Parathyroid adenoma (tissue), 2 donors: ENCODE data around the gene F3.

Source experiments
- H2AFZ ChIP-seq: fragments of 300-600 bp; sonication (generic); one replicate; pipeline ENCODE4 v1.7.0; 2017; ENCODE audit warnings: antibody characterized with exemption, mild to moderate bottlenecking
- H3K27ac ChIP-seq: fragments of 300-600 bp; sonication (generic); one replicate; pipeline ENCODE4 v1.7.0; 2017
- H3K27me3 ChIP-seq: fragments of 300-600 bp; sonication (generic); one replicate; pipeline ENCODE4 v1.7.0; 2017; ENCODE audit warnings: low read length; ENCODE audit not compliant: control insufficient read depth, insufficient read depth
- H3K36me3 ChIP-seq: fragments of 300-600 bp; sonication (generic); one replicate; pipeline ENCODE4 v1.7.0; 2017; ENCODE audit warnings: low read length; ENCODE audit not compliant: control insufficient read depth, insufficient read depth
- H3K4me1 ChIP-seq: fragments of 300-600 bp; sonication (generic); one replicate; pipeline ENCODE4 v1.7.0; 2017; ENCODE audit warnings: control low read depth
- H3K4me2 ChIP-seq: fragments of 300-600 bp; sonication (generic); one replicate; pipeline ENCODE4 v1.7.0; 2017; ENCODE audit warnings: low read length
- H3K4me3 ChIP-seq: fragments of 300-600 bp; sonication (generic); one replicate; pipeline ENCODE4 v1.7.0; 2017; ENCODE audit warnings: low read depth, low read length
- H3K79me2 ChIP-seq: fragments of 300-600 bp; sonication (generic); one replicate; pipeline ENCODE4 v1.7.0; 2017; ENCODE audit warnings: control low read depth
- H3K9ac ChIP-seq: fragments of 300-600 bp; sonication (generic); one replicate; pipeline ENCODE4 v1.7.0; 2017; ENCODE audit warnings: mild to moderate bottlenecking
- H3K9me3 ChIP-seq: fragments of 300-600 bp; sonication (generic); one replicate; pipeline ENCODE4 v1.7.0; 2017; ENCODE audit warnings: low read length; ENCODE audit not compliant: control insufficient read depth
- CTCF ChIP-seq: fragments of 300-600 bp; sonication (generic); IDR thresholded peaks from one replicate; pipeline ENCODE4 v1.7.0; 2017; ENCODE audit warnings: antibody characterized with exemption, mild to moderate bottlenecking
- donor health status: primary hyperparathyroidism.

F3 gene

GRCh38 chr1:94481473-94481933, 60.1 kb downstream of the F3 start:
- Histone ChIP-seq H3K4me1 (no peaks in the 10 kb centered on the region), H3K27ac (no peak overlapping the region), H3K9ac (no peak overlapping the region), H3K4me2 (no peak overlapping the region), H3K36me3 (no peaks in the 10 kb centered on the region), H3K79me2 (no peaks in the 10 kb centered on the region), H3K4me3 (no peak overlapping the region), H2AFZ (no peak overlapping the region), H3K27me3 (no peaks in the 10 kb centered on the region), H3K9me3 (no peaks in the 10 kb centered on the region)
- TF ChIP-seq CTCF = peak; percentile 59

- Histone ChIP-seq H3K4me3 (no peak overlapping the region), H2AFZ (no peak overlapping the region), H3K27ac (no peak overlapping the region), H3K9ac (no peak overlapping the region), H3K27me3 (no peaks in the 10 kb centered on the region), H3K4me2 (no peak overlapping the region), H3K36me3 (no peaks in the 10 kb centered on the region), H3K9me3 (no peaks in the 10 kb centered on the region), H3K79me2 (no peaks in the 10 kb centered on the region), H3K4me1 (no peaks in the 10 kb centered on the region)
- TF ChIP-seq CTCF = no peak
These were observed 61.9 kb downstream of the F3 start for GRCh38 chr1:94479682-94480081.
